ENCODE results near the gene ITGA2B. TPM values are rescaled to one million over a fixed set of nuclear protein-coding genes. Genes with fewer than 3 reads are reported as not detected.
A peak's percentile ranks its signal among the peaks of the same experiment; 100 is the strongest.
"Not testable (repeated sequence)": the region's sequence is repeated elsewhere in the genome, so short reads cannot be mapped to it uniquely, and the experiment has no call there.

ITGA2B gene
- total RNA-seq, 1 experiment from 2014 or later, result 3.1 TPM

DNA sequence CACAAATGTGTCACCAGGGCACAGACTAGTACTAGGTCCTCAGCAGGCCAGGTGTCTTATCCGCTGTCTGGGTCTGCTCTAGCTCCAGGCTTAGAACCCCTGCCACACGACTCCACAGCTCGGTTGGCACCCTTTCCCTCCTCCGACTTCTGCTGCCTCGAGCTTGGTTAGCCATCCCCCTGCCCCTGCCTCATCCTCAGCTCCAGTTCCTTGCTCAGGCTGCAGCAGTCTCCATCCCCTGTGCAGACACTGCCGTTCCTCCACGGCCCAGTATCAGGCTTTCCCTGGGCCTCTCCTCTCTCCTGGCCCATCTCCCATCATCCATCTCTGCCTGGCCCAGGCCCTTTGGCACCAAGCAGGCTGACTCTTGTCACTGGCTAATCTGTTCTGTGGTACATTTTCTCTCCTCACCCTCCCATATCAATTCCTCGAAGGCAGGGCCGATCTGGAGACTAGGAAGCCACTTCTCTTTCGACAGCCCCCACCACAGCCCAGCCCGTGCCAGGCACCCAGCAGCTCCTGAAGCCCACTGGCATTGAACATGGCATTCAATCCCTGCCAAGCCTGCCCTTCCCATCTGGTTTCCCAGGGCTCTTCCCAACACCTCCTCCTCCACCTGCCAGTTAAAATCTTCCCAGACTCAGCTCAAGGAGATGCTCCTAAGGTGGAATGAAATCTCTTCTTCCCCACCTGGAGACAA, 45.8 kb downstream of the ITGA2B start:
- no peak overlapping the region for H2AFZ ChIP-seq (ENCODE audit: low read length)
- CTCF ChIA-PET, result no interaction called here
- ATAC-seq (no peak), DNase-seq (no peak)
- no peaks in the 10 kb centered on the region for H3K9me2 ChIP-seq (replicated peaks; ENCODE audit: low read length)
- no peak overlapping the region for H3K4me2 ChIP-seq (ENCODE audit: low read length)
- H3K4me1 ChIP-seq (ENCODE audit: insufficient read depth, low read length), result peaks cover 7% of the 10 kb centered on the region
- POLR2A ChIA-PET (ENCODE audit: unreplicated experiment), result no interaction called here
- no peak overlapping the region for H3K9ac ChIP-seq (ENCODE audit: low read length)
- no peaks in the 10 kb centered on the region for H3K27me3 ChIP-seq (ENCODE audit: low read length)
- no peaks in the 10 kb centered on the region for H3K36me3 ChIP-seq (ENCODE audit: low read depth, low read length)
- no TSS peak for BruUV-seq (replicated peaks)
- no peaks in the 10 kb centered on the region for H3F3A ChIP-seq (ENCODE audit: low read length, unreplicated experiment)
- intact Hi-C loops (cut with micrococcal nuclease), result loop anchor here (2.0 kb wide), 2 partner anchors 13 to 35 kb away; partner anchors contain the start of gene RUNDC3A
- H3K4me3 ChIP-seq (ENCODE audit: low read length), result no peak overlapping the region
- H4K20me1 ChIP-seq (ENCODE audit: low read length), result no peaks in the 10 kb centered on the region
- peaks cover 15% of the 10 kb centered on the region for H3K79me2 ChIP-seq (ENCODE audit: low read length)
- H3K27ac ChIP-seq (ENCODE audit: low read length), result no peak overlapping the region
- no peak for TF ChIP-seq EZH2 (IDR thresholded peaks at IDR 0.05; ENCODE audit: low read length, unreplicated experiment)
- TF ChIP-seq, protein P1, sequence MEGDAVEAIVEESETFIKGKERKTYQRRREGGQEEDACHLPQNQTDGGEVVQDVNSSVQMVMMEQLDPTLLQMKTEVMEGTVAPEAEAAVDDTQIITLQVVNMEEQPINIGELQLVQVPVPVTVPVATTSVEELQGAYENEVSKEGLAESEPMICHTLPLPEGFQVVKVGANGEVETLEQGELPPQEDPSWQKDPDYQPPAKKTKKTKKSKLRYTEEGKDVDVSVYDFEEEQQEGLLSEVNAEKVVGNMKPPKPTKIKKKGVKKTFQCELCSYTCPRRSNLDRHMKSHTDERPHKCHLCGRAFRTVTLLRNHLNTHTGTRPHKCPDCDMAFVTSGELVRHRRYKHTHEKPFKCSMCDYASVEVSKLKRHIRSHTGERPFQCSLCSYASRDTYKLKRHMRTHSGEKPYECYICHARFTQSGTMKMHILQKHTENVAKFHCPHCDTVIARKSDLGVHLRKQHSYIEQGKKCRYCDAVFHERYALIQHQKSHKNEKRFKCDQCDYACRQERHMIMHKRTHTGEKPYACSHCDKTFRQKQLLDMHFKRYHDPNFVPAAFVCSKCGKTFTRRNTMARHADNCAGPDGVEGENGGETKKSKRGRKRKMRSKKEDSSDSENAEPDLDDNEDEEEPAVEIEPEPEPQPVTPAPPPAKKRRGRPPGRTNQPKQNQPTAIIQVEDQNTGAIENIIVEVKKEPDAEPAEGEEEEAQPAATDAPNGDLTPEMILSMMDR (conservative IDR thresholded peaks at IDR 0.05; ENCODE audit: low read depth, low read length), result no peak
- H3K9me3 ChIP-seq (ENCODE audit: low read length), result no peaks in the 10 kb centered on the region

DNA sequence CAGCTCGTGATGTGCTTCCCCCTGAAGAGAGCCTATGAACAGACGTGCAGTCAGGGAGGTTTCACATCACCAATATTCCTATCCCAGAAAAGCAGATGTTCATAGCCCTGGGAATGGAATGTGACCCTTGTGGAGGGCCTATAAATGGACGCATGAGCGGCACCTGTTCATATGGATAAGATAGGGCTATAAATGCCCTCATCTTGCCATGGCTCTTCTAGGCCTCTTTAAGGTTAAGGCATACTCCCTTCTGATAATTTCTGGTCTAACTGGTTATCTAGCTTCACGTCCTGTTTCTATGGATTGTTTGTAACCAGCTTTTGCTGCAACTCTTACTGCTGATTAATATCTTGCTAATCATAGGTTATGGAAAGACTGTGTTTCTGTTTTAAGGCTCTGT, 48.9 kb downstream of the ITGA2B start:
- ATAC-seq; CTCF ChIA-PET; H3K4me2 ChIP-seq (ENCODE audit: low read length); H4K20me1 ChIP-seq (ENCODE audit: low read length); intact Hi-C loops (cut with micrococcal nuclease); H3K4me1 ChIP-seq (ENCODE audit: insufficient read depth, low read length); H3K27ac ChIP-seq (ENCODE audit: low read length); BruUV-seq (replicated peaks); H3K36me3 ChIP-seq (ENCODE audit: low read depth, low read length); POLR2A ChIA-PET (ENCODE audit: unreplicated experiment); H3K9ac ChIP-seq (ENCODE audit: low read length); H2AFZ ChIP-seq (ENCODE audit: low read length); H3K9me2 ChIP-seq (replicated peaks; ENCODE audit: low read length); H3F3A ChIP-seq (ENCODE audit: low read length, unreplicated experiment); H3K4me3 ChIP-seq (ENCODE audit: low read length); H3K79me2 ChIP-seq (ENCODE audit: low read length); H3K9me3 ChIP-seq (ENCODE audit: low read length); H3K27me3 ChIP-seq (ENCODE audit: low read length); DNase-seq: not testable (repeated sequence)

DNA sequence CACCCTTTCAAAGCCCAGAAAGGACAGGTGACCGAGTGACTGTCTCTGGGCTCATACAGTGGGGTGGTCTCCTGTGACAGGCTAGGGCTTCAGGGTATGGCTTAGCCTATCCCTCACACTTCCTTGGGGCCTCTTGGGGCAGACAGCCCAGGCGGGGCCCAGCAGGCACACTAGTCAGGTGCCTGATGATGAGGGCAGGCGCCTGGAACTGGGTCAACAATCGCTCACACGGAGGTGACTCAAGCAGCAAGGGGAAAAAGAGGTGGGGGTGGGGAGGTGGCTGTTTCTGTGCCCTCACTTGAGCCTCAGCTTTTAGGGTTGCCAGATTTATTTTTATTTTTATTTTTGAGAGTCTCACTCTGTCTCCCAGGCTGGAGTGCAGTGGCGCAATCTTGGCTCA, 50.7 kb downstream of the ITGA2B start:
- ChIA-PET CTCF (no interaction called here), POLR2A (ENCODE audit: unreplicated experiment) (no interaction called here)
- Histone ChIP-seq H3K9me2 (replicated peaks; ENCODE audit: low read length) (no peaks in the 10 kb centered on the region), H3K27me3 (ENCODE audit: low read length) (no peaks in the 10 kb centered on the region), H3K9ac (ENCODE audit: low read length) (no peak overlapping the region), H2AFZ (ENCODE audit: low read length) (peak overlapping the region; percentile 62; the same call in 1 of the 2 replicates), H3K4me3 (ENCODE audit: low read length) (no peak overlapping the region), H3K4me1 (ENCODE audit: insufficient read depth, low read length) (peaks cover 7% of the 10 kb centered on the region), H3F3A (ENCODE audit: low read length, unreplicated experiment) (no peaks in the 10 kb centered on the region), H3K79me2 (ENCODE audit: low read length) (no peaks in the 10 kb centered on the region), H4K20me1 (ENCODE audit: low read length) (no peaks in the 10 kb centered on the region), H3K9me3 (ENCODE audit: low read length) (no peaks in the 10 kb centered on the region), H3K36me3 (ENCODE audit: low read depth, low read length) (no peaks in the 10 kb centered on the region), H3K27ac (ENCODE audit: low read length) (no peak overlapping the region), H3K4me2 (ENCODE audit: low read length) (no peak overlapping the region)
- intact Hi-C loops (cut with micrococcal nuclease), result no loop called here
- BruUV-seq (replicated peaks), result no TSS peak
- DNase-seq, result peak; percentile 62
- peak; percentile 92 for ATAC-seq
- no peak for TF ChIP-seq EZH2 (IDR thresholded peaks at IDR 0.05; ENCODE audit: low read length, unreplicated experiment)
- TF ChIP-seq, protein P1 (conservative IDR thresholded peaks at IDR 0.05; ENCODE audit: low read depth, low read length), result no peak
- no peak for TF ChIP-seq EZH2phosphoT487 (IDR thresholded peaks at IDR 0.05; ENCODE audit: borderline replicate concordance, low read length)

Data from PC-3 (cell line).